HG03175 (cell line): ENCODE measurements around the gene ZFYVE21.

ENCODE experiments used
- ATAC-seq: cut with Tn5 transposase; IDR thresholded peaks from one replicate; pipeline ENCODE4 v1.9.1; 2021; ENCODE audit warnings: mild to moderate bottlenecking, moderate library complexity; ENCODE audit not compliant: unreplicated experiment

ZFYVE21 gene

DNA sequence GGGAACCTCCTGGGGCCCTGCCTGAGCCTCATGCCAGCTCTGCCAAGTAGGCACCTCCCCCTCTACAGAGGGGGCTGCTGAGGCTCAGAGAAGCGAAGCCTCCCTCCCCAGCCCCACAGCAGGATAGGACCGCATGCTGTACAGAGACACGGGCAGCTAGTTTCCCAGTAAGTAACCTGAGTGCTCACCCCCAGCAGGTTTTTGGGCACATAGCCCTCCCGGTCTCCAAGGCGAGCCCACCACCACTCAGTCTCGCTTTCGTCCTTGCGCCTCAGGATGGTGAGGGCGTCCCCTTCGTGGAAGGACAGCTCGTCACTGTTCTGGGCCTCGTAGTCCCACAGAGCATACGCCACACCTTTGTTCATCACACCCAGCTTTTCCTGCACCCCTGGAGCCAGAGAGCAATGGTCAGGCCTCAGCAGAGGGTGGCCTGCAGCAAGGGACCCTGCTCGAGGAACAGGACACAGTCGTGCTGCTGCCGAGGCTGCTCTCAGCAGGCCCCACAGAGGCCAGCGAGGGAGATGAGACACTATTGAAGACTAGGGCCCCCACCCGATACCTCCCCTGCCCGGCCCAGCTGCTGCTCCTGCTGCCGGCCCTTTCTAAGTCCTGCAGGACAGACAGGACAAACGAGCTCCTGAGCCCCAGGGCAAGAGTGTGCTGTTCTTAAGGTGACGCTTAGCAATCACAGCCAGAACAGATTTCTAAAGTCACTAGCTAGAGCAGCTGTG, 20.4 kb downstream of the ZFYVE21 start:
- no peak for ATAC-seq

DNA sequence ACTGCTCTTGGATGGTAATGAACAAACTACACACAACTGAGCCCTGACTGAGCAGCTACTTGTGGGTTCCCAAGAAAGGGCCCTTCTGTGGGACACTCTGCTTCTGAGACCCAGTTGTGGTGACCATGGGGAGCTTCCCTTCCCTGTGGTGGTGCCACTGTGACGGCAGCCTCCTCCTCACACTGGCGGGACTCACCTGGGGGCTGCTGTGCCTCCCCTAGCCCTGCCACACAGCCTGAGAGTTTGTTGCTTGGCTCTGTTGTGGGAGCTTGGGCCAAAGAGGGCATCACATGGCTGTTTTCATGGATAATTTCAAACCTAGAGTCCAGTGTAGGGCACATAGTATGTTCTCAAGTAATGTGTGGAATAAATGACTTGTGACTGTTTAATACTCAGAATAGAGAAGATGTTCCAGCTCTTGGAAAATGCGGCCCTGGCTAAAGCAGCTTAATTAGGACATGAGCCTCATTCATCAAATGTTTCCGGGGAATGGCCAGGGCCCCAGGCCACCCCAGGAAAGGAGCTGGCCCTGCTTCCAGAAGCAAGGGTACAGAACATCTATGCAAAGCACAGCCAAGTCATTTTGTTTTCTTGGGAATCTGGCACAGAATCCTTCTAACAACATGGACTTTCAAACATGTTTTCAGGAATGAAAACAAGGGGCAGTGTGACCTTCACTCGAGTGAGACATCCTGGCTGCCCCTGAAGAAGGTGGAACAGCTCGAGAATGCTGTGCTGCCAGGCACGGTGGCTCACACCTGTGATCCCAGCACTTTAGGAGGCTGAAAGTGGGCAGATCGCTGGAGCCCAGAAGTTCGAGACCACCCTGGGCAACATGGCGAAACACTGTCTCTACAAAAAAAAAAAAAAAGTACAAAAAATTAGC, 21.2 kb downstream of the ZFYVE21 start:
- ATAC-seq, result no peak

DNA sequence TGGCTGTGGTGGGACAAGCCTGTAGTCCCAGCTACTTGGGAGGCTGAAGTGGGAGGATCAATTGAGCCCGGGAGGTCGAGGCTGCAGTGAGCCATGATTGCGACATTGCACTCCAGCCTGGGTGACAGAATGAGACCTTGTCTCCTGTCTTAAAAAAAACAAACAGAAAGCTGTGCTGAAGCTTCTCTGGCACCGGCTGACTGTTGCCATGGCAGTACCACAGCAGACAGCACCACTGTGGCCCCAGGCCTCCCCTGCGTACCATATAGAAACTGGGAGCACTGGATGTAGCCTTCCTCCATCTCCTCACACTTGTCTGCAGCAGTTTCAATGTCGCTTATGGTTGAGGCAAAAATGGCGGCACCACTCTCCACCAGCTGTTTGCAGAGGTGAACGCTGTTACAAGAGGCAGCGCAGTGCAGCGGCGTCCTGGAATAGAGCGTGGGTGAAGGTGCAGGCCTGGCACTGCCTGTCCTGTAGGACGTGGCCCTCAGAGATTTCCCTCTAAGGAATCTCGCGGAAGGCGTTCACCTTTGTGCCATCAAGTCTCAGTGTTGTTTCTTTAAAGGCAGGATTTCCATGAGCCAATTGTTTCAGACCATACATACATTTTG, 21.9 kb downstream of the ZFYVE21 start:
- ATAC-seq, result no peak

DNA sequence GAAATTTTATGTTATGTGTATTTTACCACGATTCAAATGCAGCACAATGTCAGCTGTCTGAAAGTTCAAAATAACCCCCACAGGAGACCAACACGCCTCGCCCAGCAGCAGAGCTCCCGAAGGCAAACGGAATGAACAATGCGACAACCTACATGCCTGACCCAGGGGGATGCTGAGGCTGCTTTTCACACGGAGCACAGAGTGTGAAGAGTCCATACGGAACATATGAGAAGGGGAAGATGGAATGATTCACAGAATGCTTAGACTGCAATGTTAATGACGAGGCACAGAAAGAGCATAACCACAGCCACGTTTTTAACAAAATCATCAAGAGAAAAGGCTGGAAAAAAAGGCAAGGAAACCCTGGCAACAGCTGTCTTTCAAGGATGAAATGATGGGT, 22.6 kb downstream of the ZFYVE21 start:
- no peak for ATAC-seq

DNA sequence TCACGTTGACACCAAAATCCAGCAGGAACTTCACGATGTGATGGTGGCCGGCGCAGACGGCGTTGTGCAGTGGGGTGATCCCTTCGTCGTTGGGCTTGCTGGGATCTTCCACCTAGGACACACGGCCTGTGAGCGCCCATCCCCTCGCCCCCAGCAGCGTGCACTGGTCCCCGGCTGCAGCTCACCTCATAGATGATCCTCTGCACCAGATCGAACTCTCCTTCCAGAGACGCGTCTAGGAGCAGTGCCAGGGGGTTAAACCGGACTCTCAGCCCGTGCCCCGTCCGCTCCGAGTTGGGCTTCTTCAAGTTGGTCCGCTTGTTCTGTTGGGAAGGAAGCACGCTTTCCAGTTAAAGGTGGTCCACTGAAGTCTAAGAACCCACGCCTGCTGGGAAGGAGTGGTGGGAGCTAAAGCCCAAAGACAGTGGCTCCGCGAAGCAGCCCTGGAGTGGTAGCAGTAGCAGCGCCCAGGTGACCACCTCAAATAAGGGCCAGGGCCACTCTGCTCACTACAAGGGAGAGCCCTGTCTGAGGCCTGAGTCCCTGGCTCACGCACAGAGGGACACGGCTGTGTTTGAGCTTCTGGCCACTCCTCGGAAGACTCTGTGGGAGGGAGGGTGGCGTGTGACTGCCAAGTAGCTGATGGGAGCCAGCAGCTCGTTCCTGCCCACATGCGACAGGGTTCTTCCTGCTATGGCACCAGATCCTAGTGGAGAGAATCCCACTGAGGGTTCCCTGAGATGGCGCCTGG, 23.3 kb downstream of the ZFYVE21 start:
- ATAC-seq, result no peak

DNA sequence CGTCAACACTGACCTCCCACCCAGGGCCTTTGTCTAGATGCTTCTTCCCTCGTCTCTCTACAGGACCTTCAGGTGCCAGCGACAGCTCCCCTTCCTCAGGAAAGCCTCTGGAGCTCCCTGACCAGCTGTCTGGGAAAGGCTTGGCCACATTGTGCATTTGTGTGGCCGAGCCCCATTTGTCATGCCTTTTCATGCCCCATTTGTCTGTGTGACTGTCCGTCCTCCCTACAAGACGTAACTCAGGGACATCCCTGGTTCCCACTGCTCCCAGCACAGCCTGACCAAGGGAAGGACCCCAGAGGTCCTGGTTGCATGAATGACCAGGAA, 23.8 kb downstream of the ZFYVE21 start:
- ATAC-seq, result no peak

DNA sequence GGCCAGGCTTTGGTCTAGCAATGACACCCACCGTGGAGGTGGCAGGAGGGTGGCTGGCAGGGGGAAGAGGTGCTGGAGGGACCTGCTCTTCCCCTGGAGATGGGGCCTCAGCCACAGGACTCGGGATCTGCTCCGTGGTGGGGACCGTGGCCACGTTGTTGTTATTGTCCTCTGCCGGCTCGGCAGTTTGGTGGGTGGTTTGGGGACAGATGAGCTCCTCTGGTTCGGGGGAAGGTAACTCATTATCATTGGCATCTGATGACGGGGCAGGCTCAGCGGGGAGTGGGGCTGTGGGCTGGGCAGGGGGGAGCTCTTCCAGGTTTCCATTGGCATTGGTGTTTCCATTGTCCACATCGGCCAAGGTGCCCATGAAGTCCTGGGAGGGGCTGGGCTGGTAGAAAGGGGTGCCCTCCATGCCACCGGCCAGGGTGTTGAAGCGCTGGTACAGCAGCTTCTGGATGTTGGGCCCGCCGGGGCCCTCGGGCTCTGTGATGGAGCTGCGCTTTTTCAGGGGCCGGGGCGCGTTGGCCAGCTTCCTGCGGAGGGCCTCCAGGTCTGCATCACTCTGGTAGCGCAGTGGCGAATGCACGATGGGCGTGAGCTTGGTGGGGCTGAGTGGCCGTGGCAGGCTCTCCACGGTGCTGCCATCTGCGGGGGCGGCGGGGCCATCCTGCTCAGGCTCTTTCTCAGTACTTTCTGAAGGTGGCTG, 24.3 kb downstream of the ZFYVE21 start:
- ATAC-seq, result no peak

DNA sequence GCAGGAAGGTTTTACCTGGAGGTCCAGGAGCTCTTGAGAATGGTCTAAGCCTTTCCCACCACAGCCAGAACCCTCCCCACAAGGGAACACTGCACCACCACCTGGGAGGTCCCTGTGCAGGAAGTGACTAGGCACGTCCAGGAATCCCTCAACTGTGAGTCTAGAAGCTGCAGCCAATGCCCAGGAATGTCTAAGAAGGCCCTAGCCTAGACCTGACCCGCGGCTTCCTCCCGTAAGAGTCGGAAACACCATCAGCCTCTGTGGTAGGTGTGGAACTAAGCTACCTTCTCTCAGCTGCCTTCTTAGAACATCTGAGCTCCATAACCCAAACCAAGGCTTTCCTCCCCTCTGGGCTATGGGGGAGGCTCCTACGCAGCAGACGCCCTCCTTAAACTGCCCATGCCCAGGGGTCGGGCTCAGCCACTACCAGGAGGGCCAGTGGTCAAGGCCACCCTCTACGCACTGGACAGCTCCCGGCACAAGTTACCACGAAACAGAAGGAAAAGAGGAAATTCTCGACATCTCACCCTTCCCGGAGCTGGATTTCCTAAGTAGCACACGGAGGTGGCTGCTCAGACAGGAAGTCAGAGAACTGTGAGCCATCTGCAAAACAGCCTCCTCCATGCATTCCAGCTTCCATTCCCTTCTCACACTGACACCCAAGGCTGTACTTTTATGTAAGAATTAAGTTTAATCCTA, 25.5 kb downstream of the ZFYVE21 start:
- no peak for ATAC-seq

DNA sequence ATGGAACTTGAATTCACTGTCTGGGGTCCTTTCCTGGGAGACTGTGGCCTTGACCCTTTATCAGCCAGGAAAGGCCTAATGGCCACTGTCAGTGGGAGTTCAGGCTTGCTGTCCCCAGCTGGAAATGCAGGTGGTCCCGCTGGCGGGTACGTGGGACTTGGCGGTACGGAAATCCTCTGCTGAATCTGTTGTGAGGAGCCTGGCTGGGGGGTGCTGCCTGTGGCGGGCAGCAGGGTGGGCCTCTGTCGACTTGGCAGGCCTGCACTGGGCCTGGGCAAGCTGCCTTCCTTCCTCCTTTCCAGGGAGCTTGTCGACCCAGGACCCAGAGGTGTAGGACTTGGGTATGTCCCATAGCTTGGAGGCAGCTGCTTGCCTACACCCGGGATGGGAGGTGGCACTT, 26.3 kb downstream of the ZFYVE21 start:
- ATAC-seq, result no peak

DNA sequence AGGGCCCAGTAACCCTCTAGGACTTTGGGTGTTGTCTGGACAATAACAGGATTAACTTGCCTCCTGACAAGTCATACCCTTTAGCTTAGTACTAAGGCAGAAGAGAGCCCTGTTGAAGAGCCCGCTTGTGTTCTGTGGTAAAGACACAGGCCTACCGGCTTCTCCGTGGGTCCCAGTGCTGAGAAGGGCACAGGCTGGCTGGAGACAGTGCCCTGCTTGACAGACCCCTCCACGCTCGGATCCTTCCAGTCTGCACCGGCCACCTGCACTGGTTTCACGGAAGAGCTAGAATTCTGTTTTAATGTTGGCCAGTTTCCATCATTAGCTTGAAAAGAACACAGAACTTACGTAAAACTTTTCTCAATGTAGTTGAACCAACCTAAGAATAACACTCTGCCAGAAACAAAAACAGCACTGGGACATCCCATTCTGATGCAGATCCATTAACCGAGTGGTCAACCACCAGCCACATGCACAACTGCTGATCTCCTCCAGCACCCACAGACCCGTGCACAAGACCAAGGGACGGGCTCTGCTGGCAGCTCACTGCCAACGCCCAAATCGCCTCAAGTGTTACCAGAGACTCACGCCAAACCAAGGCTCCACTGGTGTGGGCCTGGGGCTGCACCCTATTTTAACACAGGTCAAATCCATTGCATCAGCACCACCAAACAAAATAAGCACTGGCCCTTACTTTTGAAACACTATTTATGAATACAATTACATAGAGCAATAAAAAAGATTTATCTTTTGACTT, 27.1 kb downstream of the ZFYVE21 start:
- no peak for ATAC-seq

DNA sequence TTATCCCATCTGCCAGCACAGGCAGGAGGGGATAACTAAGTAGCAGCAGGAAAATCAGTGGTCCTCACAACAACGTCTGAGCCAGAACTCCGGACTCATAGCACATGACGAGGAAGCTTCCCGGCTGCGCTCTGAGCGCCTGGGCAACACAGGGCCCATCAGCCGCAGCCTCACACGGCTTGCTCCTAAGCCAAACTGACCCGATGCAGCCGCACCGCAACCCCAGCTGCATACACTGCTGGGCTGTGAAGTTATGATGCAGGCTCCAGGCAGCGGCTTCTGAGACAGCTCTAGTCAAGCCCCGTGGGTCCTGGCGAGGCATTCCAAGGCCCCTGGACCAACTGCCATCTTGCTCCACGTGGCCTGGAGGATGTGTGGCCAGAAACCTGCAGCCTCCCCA, 28.1 kb downstream of the ZFYVE21 start:
- no peak for ATAC-seq

DNA sequence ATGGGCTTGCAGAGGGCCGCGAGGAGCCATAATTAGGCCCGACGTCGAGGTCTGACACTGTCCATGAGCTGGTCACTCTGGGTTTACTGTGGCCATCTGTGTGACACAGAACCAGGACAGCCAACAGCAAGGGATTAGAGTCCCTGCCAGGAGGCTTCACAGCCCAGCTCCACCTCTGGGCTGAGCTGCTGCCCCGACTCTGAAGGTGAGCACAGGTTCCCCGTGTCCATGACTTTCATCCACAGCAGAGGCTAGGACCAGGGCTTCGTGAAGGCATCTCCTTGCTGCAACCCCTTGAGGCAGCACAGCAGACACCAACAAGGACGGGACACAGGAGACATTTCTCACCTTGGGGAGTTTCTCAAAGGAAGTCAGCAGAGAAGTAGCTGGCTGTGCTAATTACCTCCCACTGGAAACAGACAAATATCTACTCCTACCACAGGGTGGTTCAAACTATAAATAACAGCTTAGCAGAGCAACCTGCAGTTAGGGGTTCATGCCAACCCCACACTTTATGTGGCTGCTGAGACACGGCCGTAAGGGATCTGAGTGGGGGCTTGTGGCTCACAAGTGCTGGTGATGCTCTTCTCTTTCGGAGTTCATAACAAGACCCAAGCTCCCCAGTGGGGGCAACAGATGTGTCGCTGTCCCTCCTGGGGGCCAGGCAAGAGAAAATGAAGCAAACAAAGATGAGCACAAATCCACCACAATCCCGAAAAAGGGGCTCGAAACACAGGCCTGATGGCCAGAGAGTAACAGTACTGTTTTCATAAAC, 29.2 kb downstream of the ZFYVE21 start:
- ATAC-seq, result no peak

DNA sequence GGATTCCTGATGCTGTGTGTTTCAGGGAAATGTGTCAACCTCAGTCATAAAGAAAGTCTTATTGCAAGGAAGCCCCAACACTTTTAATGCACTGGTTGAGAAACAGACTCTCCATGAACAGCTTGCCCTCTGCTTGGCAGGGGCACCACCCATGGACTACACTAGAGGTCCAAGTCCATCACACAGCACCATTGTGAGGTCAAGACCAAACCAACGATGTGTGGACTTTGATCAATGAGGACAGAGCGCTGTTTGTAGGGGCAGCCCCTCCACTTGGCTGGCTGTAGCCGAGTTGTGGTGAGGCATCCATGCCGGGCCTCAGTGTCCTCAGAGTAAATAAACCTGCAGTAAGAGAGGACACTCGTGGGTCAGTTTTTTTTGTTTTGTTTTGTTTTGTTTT, 29.8 kb downstream of the ZFYVE21 start:
- no peak for ATAC-seq

DNA sequence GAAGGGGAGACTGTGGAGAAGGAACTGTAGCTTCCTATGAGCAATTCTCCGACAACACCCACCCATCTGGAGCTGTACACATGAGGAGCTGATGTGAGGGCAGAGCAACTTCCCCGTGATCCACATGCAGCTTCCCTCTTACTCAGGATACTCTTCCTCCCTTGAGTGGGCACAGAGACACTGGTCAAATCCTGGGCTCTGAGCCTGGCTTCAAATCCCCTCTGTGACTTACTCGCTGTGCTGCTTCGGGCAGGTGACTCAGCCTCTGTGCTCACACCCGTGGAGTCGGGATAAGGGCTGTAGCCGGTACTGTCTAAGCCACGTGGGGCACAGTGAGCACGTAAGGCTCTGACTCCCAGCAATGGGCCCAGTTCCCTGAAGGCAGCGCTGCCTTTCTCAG, 31.1 kb downstream of the ZFYVE21 start:
- no peak for ATAC-seq

DNA sequence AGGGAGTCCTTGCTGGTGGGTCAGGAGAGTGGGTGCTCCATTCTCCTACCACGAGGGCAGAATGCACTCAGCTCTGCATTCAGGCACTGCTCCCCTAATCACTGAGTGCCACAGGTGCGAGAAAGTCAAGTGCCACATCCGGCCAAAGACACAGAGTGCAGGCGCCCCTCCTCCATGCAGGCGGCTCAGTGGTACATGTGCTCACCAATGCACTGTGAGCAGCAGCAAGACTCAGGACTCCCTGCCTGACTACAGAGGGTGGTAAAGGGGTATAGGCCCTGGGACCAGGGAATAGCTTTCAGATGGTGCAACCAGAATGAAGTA, 32.9 kb downstream of the ZFYVE21 start:
- no peak for ATAC-seq

DNA sequence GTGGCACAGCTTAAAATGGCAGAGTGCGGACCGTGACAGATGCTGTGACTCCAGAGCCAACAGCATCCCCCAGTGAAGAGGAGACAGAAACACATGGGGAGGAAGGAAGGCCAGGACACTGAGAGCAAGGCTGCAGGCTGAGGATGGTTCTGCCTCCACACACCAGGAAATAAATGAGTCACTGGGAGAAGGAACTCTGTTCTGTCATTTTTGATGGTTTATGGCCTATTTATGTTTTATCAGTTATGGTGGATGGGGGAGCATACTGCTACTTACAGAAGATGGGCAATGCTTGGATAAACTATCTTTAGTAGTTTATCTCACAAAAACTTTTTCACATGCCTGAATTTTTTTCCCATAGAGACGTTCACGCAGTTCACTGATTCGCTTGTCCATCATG, 33.8 kb downstream of the ZFYVE21 start:
- ATAC-seq, result no peak

DNA sequence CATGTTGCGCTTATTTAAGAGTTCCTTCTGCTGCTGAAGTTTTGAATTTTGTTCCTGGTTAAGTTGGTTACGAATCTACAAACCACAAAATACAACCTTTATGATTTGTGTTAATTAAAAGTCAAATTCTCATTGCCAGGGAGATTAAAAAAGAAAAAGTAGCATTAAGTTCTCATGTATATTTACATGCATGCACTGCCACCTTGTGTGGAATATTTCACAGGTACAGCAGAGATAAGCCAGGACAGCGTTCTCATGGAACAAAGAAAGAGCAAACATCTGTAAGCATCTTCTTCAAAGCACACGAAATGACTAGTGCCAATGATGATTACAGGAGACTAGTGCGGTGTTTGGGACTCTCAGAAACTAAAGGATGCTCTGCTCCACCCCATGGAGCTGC, 34.2 kb downstream of the ZFYVE21 start:
- ATAC-seq, result no peak

DNA sequence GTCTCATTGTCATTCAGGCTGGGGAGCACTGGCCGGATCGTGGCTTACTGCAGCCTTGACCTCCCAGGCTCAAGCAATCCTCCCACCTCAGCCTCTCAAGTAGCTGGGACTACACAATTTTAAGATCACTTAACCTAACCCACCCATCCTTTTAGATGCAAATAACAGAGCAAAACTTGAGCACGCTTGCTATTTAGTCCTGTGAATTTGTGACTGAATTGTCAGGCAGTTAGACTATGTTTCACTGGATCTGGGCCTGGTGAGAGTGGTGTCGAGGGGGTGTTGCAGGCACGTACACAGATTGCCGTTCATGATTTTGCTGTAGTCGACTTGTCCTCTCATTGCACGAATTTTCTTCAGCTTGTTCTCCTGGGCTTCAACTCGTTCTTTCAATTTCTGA, 38.2 kb downstream of the ZFYVE21 start:
- no peak for ATAC-seq

DNA sequence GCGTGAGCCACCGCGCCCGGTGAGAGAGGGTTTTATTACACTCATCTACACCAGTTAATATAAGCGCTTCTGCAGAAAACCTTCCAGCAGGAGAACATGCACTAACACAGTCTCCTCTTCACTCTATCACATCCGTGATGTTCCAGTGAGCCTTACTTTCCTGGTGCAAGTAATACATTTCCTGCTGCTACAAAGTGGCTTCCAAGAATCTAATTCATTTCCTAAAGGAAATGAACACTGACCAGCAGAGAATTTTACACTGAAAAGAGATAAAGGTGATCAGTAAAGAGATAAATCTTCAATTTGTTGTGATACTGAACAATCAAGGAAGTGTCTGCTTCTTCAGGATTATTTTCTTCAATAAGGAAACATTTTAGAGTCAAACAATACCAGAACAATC, 39.5 kb downstream of the ZFYVE21 start:
- ATAC-seq, result no peak
